Hematopoietic multipotent progenitor cell treated with erythropoietin and hydrocortisone succinate and interleukin-3 and kit ligand, for 15 days (in vitro differentiated cells): Measurements from ENCODE around the gene CHRM5.
A peak's percentile ranks its signal among the peaks of the same experiment; 100 is the strongest.

ENCODE experiments used
- DNase-seq: peaks from one replicate; pipeline ENCODE4 v3.0.0-alpha.2; 2015; ENCODE audit warnings: low spot score

CHRM5 gene, protein sequence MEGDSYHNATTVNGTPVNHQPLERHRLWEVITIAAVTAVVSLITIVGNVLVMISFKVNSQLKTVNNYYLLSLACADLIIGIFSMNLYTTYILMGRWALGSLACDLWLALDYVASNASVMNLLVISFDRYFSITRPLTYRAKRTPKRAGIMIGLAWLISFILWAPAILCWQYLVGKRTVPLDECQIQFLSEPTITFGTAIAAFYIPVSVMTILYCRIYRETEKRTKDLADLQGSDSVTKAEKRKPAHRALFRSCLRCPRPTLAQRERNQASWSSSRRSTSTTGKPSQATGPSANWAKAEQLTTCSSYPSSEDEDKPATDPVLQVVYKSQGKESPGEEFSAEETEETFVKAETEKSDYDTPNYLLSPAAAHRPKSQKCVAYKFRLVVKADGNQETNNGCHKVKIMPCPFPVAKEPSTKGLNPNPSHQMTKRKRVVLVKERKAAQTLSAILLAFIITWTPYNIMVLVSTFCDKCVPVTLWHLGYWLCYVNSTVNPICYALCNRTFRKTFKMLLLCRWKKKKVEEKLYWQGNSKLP

DNA sequence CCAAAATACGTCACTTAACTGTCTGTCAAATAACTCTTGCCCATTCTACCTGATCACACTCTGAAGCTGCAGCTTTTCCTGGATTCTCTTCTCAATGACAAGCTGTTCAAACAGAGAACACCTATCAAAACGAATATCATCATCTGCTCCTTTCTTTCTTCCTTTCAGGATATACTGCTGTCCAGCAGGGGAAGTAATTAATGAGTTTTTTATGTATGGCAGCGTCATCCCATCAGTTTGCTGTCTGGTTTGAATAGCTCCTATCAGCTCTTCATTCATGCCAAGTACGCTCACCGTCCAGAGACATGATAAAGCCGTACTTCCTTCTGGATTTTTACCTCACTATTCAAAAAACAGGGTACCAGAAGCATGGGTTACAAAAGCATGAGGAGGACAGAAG is at the start of gene CHRM5:
Gene CHRM5, plus strand, starts transcription at position 274 of the 400 bp plus-strand sequence. CDS start 94,221 bp downstream, outside the sequence.
- no peak for DNase-seq

DNA sequence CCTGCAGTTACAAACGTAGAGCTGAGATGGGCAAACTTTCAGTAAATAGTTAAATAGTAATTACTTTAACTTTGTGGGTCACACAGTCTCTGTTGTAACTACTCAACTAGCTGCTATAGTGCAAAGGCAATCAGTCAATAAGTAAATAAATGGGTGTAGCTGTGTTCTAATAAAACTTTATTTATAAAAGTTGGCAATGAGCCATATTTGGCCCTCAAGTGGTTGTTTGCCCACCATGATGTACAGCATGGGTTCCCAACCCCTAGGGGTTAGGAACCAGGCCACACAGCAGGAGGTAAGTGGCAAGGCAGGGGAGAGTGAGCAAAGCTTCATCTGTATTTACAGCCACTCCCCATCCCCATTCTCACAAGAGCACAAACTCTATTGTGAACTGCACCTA is 44.9 kb upstream of the CHRM5 start:
- no peak for DNase-seq

DNA sequence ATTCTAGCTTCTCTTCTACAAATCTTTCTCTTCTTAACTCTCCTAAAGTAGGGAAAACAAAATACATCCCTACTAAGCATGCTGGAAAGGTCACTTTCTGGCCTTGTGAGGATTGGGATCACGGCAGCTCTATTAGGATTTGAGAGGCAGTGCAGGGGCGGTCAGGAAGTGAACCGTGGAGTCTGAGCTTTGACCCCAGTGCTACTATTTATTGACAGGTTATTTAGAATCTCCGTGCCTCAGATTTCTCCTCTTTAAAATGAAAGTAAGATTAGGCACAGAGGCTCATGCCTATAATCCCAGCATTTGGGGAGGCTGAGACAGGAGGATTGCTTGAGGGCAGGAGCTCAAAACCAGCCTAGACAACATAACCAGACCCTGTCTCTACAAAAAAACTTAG is 42.0 kb upstream of the CHRM5 start:
- no peak for DNase-seq

DNA sequence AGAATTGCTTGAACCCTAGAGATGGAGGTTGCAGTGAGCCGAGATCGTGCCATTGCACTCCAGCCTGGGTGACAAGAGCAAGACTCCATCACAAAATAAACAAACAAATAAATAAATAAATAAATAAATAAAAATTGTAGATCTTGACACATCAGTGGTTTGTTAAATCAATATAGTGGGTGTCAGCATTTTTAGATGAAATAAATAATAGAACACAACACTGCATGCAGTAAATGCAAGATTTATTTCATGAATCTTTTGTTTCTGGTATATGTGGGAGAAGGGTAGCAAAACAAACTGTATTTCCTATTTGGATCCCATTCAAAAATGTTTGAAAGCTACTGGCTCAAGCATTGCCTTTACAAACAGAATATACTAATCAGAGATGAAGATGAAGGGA is 35.6 kb upstream of the CHRM5 start:
- no peak for DNase-seq

DNA sequence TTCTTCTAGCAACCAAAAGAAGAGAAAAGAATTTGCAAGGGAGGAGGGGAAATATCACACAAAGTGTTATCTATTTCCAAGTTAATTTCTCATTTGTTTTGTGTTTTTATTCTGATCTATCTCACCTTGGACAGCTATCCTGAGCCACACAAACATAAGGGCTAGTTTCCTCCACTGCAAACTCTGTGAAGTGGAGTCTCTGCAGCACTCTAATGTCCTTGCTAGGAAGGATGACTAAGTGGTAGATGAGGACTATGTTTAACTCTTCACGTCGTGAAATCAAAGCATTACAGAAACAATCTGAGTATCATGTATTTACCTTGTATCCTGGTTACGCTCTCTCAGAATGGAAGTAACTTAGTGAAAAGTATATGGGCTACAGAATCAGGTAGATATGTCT is 33.9 kb upstream of the CHRM5 start:
- no peak for DNase-seq

DNA sequence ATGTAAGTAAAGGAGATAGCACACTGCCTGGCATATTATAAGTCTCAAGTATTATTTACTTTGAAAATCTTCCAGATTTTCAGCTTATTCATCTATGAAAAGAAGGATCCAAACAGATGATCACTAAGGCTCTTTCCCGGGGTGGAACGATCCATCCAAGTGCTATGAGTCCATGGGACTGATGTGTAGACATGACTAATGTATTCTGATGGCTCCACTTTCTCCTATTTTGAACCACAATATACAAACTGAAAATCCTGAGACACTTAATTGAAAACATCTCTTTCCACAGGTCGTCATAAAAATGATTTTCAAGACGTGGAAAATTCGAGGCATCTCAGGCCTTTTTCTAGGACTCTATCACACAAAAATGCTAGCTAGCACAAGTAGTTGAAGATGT is 33.4 kb upstream of the CHRM5 start:
- DNase-seq, result no peak

DNA sequence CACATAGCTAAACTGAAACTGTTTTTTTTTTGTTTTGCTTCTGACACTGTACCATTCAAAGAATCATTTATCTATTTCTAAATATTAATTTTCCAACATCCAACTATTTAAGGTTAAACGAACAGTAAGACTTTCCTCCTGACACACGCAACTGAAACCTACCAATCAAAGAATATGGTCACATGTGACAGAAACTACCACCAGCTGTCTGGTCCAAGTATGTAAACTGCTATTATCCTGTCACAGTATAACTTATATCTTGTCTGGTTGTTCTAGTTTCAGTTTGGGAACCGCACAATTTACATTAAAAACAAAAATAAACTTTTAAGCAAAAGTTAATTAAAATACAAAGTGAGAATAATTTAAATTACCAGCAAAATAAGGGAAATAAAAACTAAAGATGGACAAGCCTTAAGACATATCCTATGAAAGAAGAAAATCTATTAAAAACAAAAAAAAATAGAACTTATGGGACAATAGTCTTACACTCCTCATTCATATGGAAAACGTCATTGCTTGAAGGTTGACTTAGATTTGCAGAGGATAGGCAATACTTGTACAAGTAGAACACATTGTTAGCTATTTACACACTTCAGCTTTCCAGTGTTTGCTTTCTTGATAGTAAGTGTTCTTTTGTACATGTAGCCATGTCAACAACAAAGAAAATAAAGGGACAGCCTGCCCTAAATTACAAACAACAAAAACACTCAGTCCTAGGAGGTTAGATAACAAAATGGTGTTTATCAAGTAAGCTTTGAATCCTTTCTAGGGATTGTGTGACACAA is 26.8 kb upstream of the CHRM5 start:
- DNase-seq, result no peak

DNA sequence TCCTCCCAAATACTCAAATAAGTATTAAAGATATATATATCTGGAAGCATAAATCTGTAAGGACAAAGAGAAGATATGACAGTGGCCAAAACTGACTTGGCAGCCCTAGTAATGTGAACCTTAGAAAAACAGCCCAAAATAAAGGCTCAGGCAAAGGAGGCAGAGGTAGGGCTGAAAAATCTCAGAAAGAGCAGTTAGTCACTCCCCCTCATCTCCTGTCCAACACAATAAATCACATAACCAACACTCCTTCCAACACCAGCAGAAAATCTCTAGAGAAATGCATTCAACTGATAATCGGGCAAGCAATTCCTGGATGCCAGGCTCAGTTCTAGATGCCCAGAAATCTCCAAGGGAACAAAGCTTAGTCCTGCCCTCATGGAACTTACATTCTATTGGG is 22.1 kb upstream of the CHRM5 start:
- no peak for DNase-seq

DNA sequence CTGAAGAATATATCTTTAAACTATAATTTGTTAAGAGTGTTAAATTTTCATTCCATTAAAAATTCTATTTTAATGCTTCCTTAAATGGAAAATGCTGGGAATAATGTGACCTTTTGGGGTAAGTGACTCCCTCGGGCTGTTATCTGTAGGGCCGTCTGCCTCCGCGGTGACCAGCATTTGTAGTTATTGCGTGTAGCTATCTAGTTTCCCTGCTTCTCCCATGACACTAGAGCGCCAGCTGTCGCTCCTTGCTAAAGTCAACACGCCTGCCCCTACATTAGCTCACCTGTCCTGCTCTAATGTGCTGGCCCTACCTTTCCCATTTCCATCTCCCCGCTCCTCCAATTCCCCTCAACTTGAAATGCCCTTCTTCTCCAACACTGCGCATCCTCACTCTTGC is 12.4 kb upstream of the CHRM5 start:
- DNase-seq, result peak; percentile 72

DNA sequence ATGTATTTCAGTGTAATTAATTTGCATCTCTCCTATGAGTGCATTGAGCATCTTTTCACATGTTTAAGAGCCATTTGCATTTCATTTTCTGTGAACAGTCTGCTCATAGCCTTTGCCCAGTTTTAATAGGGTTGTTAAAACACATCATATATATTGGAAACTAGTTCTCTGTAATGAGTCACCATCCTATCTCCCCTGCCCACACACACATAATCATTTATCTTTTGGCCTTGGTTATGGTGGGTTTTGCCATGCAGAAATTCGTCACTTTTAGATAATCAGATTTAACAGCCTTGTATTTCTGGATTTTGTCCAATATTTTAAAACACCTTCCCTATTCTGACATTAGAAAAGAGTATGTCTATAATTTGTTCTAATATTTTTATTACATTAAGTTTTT is 11.9 kb upstream of the CHRM5 start:
- peak; percentile 73 for DNase-seq

DNA sequence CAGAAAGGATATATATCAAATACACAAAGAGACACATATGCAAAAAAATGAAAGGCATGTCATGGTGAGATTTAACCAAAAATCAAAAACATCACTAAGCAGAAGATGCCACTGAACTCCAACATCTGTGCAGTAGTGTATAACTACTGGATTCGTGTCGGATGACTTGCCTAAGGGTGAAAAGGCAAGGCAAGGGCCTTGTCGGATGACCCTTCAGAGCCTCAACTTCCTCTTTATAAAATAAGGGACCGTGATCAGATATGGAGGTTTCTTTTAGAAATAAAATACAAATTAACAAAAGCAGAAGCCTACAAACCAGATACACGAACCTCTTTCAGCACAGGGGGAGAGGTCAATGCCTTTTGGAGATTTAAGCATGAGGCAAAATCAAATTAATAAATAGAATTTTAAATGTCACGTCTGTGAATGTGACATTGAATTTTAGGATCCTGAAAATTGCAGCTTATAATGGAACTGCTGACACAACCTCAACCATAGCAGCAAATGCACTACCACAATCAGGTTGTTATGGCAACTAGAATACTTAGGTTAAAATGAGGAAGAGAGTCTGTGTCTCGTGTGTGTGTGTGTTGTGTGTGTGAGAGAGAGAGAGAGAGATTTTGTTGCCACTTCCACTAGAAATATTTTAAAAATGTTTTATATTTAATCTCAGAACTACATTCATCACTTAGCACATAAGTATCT is 8.3 kb upstream of the CHRM5 start:
- DNase-seq, result no peak

DNA sequence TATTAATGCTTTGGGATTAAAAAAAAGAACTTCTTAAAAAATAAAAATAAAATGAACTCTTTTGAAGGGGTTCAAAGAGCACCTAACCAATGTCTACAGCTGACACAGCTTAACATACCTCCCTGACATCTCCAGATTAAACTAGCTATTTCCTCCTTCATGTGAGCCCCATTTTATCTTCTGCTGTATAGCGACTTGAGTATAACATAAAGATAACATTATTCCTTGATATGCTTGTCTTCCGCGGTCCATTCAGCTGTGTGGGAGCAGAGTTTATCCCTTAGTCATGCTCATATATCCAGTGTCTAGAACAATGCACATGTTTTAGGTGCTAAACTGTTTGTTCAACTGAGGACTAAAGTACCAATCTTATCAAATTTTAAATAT is 7.8 kb upstream of the CHRM5 start:
- DNase-seq, result no peak

DNA sequence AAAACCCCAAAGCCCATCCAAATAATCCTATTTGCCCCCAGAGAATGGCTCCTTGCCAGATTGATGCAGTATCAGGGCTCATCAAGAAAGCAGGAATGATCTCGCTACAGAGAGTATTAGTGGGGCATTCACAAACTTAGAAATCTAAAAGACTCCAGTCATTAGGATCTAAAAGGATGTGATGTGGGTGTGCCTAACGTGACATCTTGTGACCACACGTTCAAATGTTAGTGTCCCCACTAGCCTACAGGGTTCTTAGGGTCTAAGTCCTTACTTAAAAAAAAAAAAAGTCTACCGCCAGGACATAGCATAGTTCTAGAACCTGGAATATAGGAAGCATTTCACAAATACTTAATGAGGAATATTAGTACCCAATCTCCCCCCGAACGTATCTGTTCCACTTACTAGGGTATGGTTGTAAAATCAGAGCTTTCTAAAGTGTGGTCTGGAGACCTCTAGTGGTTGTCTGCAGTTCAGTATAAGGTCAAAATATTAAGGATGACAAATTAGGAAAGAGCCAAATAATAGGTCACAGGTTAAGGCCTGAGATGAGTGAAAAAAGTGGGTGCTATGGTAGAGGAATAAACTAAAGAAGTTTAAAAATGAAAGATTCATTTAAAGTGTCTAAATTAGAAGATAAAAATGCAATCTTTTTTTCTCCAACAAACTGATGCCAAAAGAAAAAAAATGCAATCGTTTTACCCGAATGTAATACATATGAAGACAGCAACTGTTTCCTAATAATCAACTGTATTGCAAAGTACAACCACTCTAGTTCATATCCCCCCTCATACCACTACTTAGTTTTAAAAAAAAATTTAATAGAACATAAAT is 4.2 kb upstream of the CHRM5 start:
- peak; percentile 49 for DNase-seq

DNA sequence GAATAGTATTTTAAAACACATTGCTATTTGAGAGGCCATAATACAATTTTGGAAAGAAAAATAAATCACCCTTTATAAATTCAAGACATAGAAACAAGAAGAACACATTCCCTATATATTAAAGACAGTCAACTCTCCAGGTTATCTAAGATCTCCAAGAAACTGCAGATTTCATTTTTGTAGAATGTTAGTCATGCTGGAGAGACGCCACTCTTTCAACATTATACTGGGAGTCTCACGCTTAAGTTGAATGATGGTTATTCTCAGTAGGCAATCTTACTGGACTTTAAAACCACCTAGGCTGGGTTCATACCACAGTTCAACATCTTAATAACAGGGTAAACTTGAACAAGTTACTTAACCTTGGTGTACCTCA is 3.6 kb upstream of the CHRM5 start:
- no peak for DNase-seq

DNA sequence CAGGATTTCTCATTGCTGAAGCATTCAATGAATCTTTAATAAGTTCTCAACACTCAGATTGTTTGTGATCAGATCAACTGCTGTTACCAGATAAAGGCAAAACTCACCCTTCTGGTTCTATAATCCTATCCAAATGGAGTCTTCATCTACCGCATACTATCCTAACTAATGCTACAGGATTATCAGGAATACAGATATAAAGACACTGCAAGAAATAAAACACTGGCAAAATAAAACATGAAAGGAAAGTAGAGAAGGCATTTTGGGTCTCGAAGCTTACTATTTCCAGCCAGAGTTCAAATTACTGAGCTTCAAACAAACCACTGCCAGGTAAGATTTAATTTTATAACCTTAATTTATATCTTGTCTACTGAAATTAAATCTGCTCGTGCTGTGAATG is 524 bp downstream of the CHRM5 start:
- DNase-seq, result no peak

DNA sequence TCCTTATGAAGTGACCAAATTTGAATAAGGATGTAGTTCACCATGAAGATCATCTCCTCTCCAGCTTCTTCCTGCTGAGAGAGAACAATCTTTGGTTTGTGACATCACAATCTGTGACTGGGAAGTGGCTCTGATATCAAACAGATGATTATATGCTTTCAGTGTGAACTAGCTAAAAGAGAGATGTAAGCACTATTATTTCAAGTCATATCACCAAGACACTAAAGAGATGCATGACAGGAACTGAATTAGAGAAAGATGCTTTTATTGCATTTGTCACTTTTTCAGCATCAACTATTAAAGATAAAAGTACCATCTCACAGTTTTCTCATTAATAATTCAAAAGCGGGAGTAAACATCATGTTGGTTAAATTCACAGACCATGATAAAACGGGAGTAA is 3.5 kb downstream of the CHRM5 start:
- DNase-seq, result no peak

DNA sequence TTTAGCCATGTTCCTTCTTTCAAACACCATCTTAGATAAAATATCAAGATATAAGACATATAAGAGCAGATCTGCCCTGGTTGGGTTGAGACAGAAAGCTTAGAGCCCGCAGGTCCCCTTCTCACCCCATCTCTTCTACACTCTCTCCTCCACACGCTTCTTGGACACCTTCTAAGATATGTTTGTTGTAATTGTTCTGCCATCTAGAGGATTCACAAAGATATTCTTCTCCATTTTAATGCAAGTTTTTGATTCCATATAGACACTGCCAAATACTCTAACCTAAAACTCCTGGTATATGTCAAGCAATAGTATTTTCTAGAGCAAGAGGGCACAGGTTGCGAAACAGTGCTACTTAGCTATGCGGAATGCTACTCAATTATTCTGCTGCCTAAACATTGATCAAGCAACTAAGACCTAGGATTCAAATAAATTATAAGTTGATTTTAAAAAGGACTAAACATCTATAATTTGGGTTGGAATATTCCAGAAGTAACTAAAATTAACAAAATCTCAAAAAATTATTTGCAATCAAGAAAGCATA is 6.8 kb downstream of the CHRM5 start:
- DNase-seq, result no peak

DNA sequence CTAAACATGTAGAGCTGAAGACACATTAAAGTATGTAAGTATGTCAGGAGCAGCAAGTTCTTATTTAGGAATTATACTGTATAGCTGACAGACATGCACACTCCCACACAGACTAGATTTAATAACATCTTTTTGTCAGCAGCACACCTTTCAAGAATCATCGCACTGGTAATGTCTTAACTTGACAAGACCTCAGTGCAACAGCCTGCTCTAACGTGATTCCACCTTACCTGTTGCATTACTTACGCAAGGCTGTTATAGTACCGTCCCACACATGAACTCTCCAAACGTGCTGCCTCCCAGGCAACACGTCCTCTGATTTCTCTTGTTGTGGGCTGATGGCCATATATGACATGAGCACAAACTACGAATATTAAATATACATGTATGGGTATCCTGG is 11.9 kb downstream of the CHRM5 start:
- DNase-seq, result no peak

DNA sequence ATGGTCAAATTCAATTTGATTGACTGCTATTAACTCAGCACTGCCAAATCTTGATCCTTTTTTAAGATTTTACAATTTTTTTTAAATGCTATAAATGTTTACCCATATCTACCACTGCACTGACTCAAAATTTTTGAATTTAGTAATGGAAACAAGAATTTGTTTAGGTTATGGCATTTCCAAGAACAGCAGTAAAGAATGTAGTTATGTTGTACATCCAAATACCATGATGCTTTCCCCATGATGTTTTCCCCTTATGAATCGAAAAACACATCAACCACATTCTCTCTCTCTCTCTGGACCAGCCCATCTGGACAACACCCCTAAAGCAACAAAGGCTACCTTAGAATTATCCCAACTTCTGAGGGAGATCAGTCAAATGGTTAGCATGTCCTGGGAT is 14.2 kb downstream of the CHRM5 start:
- DNase-seq, result no peak

DNA sequence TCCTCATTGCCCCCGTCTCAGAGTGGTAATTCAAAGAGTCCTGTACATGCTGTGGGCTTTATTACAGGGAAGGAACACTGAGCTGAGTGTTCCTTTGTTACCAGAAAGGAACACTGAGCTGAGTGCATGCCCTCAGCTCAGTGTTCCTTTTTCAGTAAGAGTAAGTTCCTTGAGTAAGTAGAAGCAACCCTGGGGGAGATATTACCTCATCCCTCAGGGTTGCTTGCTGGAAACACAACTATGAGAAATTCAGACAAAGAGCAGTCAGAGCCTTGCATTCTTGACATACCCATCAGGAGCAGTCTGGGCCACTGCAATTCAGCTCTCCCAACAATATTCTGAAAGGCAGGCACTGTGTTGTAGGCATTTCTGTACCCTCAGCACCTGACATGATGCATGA is 17.0 kb downstream of the CHRM5 start:
- DNase-seq, result no peak

DNA sequence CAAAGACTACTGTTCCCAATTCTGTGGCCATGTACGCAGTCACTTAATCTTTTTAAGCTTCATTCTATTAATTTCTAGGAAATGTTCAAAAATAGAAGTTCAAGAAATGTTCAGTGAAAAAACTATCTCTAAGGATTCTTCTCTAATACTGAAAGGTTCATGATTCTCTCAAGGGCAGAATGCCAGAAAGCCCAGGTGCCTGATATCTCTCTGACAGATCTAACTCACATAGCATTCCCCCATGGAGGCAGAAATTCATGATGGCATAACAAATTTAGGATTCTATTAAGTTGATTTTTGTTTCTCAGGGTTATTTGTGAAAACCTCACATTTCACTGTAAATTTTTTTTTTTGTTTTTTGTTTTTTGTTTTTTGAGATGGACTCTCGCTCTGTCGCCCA is 17.5 kb downstream of the CHRM5 start:
- DNase-seq, result no peak

DNA sequence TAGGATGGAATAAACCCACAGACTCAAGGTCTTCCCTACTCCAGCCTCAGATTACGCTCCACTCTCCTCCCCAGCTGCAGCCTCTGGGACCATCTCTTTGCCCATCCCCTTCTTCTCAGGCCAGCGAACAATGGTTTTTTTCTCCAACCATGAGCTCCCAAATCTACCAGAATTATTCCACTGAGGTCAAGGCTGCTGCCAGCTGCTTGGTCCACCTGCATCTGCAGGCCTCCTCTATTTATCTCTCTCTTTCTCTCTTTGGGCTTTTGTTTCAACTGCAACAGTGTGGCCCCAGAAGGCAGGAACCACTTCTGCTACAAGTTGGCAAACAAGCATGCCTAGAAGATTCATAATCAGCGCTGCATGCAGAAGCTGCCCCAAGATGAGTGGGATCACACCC is 19.1 kb downstream of the CHRM5 start:
- no peak for DNase-seq
